ENCODE measurements around the gene MYCBPAP. TPM values are rescaled to one million over a fixed set of nuclear protein-coding genes. Genes with fewer than 3 reads are reported as not detected.
A peak's percentile ranks its signal among the peaks of the same experiment; 100 is the strongest.

The MYCBPAP gene
- total and polyA plus RNA-seq, 2 donors (not counting 1 experiment from before 2014, with no cell fraction given): 0.16 to 3.0 TPM

GRCh38 chr17:50481648-50482047 lies 26.6 kb upstream of the MYCBPAP start:
- Histone ChIP-seq H3K4me3 (replicated peaks in 1 of 4; ENCODE audit: control extremely low read depth in 1 of 4, insufficient read depth in 1 of 4, low read depth in 3 of 4, low read length in 4 of 4) (no peak overlapping the region), H4K20me1 (ENCODE audit: control insufficient read depth, extremely low read depth, insufficient read depth, low read length) (no peaks in the 10 kb centered on the region)

GRCh38 chr17:50482110-50482509 lies 26.1 kb upstream of the MYCBPAP start:
- no peaks in the 10 kb centered on the region for H4K20me1 ChIP-seq (ENCODE audit: control insufficient read depth, extremely low read depth, insufficient read depth, low read length)
- DNase-seq (ENCODE audit: low read depth in 2 of 2): no peak
- peaks cover 8% of the 10 kb centered on the region for H3K36me3 ChIP-seq (ENCODE audit: control insufficient read depth, insufficient read depth, low read length)
- peaks cover 12% of the 10 kb centered on the region for H3K4me1 ChIP-seq (ENCODE audit: control insufficient read depth, extremely low read depth, insufficient read depth, low read length)
- no peaks in the 10 kb centered on the region for H3K27me3 ChIP-seq (ENCODE audit: control insufficient read depth, insufficient read depth, low read length)
- H3K9me3 ChIP-seq (ENCODE audit: control insufficient read depth, insufficient read depth, low read depth, low read length): no peaks in the 10 kb centered on the region
- no peak for TF ChIP-seq EZH2 (IDR thresholded peaks at IDR 0.05; ENCODE audit: low read length, missing control alignments)
- TF ChIP-seq, protein P1, sequence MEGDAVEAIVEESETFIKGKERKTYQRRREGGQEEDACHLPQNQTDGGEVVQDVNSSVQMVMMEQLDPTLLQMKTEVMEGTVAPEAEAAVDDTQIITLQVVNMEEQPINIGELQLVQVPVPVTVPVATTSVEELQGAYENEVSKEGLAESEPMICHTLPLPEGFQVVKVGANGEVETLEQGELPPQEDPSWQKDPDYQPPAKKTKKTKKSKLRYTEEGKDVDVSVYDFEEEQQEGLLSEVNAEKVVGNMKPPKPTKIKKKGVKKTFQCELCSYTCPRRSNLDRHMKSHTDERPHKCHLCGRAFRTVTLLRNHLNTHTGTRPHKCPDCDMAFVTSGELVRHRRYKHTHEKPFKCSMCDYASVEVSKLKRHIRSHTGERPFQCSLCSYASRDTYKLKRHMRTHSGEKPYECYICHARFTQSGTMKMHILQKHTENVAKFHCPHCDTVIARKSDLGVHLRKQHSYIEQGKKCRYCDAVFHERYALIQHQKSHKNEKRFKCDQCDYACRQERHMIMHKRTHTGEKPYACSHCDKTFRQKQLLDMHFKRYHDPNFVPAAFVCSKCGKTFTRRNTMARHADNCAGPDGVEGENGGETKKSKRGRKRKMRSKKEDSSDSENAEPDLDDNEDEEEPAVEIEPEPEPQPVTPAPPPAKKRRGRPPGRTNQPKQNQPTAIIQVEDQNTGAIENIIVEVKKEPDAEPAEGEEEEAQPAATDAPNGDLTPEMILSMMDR (conservative IDR thresholded peaks at IDR 0.05 in 1 of 2, IDR thresholded peaks at IDR 0.05 in 1 of 2; ENCODE audit: low read depth in 1 of 2, low read length in 2 of 2): no peak
- no peak overlapping the region for H3K9ac ChIP-seq (ENCODE audit: insufficient read depth, low read length)
- H2AFZ ChIP-seq (ENCODE audit: low read length): no peak overlapping the region
- no peak overlapping the region for H3K4me2 ChIP-seq (ENCODE audit: extremely low read depth, insufficient read depth, low read length)
- peaks cover 6% of the 10 kb centered on the region for H3K79me2 ChIP-seq (ENCODE audit: control insufficient read depth, insufficient read depth, low read length)
- H3K4me3 ChIP-seq (replicated peaks in 1 of 4; ENCODE audit: control extremely low read depth in 1 of 4, insufficient read depth in 1 of 4, low read depth in 3 of 4, low read length in 4 of 4): no peak overlapping the region
- peak overlapping the region; percentile 8 for H3K27ac ChIP-seq (ENCODE audit: insufficient read depth, low read length)

More at GRCh38 chr17:50481648-50482047, 26.6 kb upstream of the MYCBPAP start:
- Histone ChIP-seq H3K9me3 (ENCODE audit: control insufficient read depth, insufficient read depth, low read depth, low read length) (no peaks in the 10 kb centered on the region), H3K4me2 (ENCODE audit: extremely low read depth, insufficient read depth, low read length) (no peak overlapping the region), H2AFZ (ENCODE audit: low read length) (no peak overlapping the region), H3K27ac (ENCODE audit: insufficient read depth, low read length) (peak overlapping the region; percentile 8), H3K36me3 (ENCODE audit: control insufficient read depth, insufficient read depth, low read length) (peaks cover 8% of the 10 kb centered on the region), H3K4me1 (ENCODE audit: control insufficient read depth, extremely low read depth, insufficient read depth, low read length) (peaks cover 12% of the 10 kb centered on the region), H3K27me3 (ENCODE audit: control insufficient read depth, insufficient read depth, low read length) (no peaks in the 10 kb centered on the region), H3K79me2 (ENCODE audit: control insufficient read depth, insufficient read depth, low read length) (peaks cover 6% of the 10 kb centered on the region), H3K9ac (ENCODE audit: insufficient read depth, low read length) (no peak overlapping the region)
- no peak for DNase-seq (ENCODE audit: low read depth in 2 of 2)
- TF ChIP-seq, protein P1 (conservative IDR thresholded peaks at IDR 0.05 in 1 of 2, IDR thresholded peaks at IDR 0.05 in 1 of 2; ENCODE audit: low read depth in 1 of 2, low read length in 2 of 2): no peak
- TF ChIP-seq EZH2 (IDR thresholded peaks at IDR 0.05; ENCODE audit: low read length, missing control alignments): no peak

GRCh38 chr17:50482516-50482915 lies 25.7 kb upstream of the MYCBPAP start:
- Histone ChIP-seq H3K36me3 (ENCODE audit: control insufficient read depth, insufficient read depth, low read length) (peaks cover 8% of the 10 kb centered on the region), H3K9me3 (ENCODE audit: control insufficient read depth, insufficient read depth, low read depth, low read length) (no peaks in the 10 kb centered on the region), H3K9ac (ENCODE audit: insufficient read depth, low read length) (no peak overlapping the region), H3K27ac (ENCODE audit: insufficient read depth, low read length) (peak overlapping the region; percentile 65), H4K20me1 (ENCODE audit: control insufficient read depth, extremely low read depth, insufficient read depth, low read length) (no peaks in the 10 kb centered on the region), H3K4me3 (replicated peaks in 1 of 4; ENCODE audit: control extremely low read depth in 1 of 4, insufficient read depth in 1 of 4, low read depth in 3 of 4, low read length in 4 of 4) (no peak overlapping the region), H3K4me2 (ENCODE audit: extremely low read depth, insufficient read depth, low read length) (no peak overlapping the region), H3K27me3 (ENCODE audit: control insufficient read depth, insufficient read depth, low read length) (no peaks in the 10 kb centered on the region), H3K79me2 (ENCODE audit: control insufficient read depth, insufficient read depth, low read length) (peaks cover 6% of the 10 kb centered on the region), H3K4me1 (ENCODE audit: control insufficient read depth, extremely low read depth, insufficient read depth, low read length) (peaks cover 12% of the 10 kb centered on the region), H2AFZ (ENCODE audit: low read length) (no peak overlapping the region)
- DNase-seq (ENCODE audit: low read depth in 2 of 2): peak; percentile 96 to 98
- TF ChIP-seq, protein P1 (conservative IDR thresholded peaks at IDR 0.05 in 1 of 2, IDR thresholded peaks at IDR 0.05 in 1 of 2; ENCODE audit: low read depth in 1 of 2, low read length in 2 of 2): peak; percentile 86 to 89
- no peak for TF ChIP-seq EZH2 (IDR thresholded peaks at IDR 0.05; ENCODE audit: low read length, missing control alignments)
